22Rv1 (cell line): ENCODE results near the gene ABCB8.

Source experiments
- H3K27ac ChIP-seq: fragments of 450-650 bp; 2 replicates; pipeline ENCODE4 v1.5.1; 2017
- ZFX ChIP-seq: fragments of 450-650 bp; IDR thresholded peaks from 2 replicates; pipeline ENCODE4 v1.6.1; 2017; ENCODE audit warnings: antibody characterized with exemption, borderline replicate concordance
- TF ChIP-seq, protein P1 (sequence below): fragments of 450-650 bp; IDR thresholded peaks from 2 replicates; pipeline ENCODE4 v1.5.1; 2017; ENCODE audit warnings: mild to moderate bottlenecking

The ABCB8 gene

DNA sequence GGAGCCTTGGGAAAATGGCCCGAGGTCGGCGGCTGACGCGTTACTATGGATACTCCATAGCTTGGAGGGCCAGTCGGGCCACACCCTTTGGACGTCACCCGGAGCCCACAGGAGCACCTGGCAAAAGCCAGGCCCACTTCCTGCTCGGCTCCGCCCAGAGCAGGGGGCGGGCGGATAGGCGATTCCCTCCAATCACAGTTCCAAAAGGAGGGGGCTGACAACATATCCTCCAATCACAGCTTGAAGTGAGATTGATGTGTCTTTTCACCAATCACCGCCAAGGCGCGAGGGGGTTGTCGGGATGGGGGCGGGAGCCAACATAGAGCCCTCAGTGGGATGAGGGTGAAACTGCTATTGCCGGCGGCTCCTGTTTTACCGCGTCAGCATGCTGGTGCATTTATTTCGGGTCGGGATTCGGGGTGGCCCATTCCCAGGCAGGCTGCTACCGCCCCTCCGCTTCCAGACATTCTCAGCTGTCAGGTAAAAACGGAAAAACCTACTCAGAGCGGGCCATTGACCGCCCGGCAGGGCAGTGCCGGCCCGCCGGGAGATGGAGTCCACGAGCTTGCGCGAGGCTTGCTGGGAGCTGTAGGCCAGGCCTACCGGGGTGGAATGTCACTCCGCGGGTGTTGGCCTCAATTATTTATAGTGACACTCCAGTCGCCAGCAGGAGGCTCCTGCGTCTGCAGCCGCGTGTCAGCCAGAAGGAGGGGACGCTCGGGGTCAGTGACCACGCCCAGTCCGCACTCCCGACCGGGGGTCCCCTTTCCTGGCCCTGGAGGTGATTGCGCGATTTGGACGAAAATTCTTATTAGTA, at the start of gene ABCB8:
ABCB8 (plus strand) TSS at position 320 of the 817 bp plus-strand sequence; CDS start at position 386, 66 bp downstream.
- H3K27ac ChIP-seq: peak within 1 kb of the TSS; percentile 77
- no peak for TF ChIP-seq ZFX
- TF ChIP-seq, protein P1, sequence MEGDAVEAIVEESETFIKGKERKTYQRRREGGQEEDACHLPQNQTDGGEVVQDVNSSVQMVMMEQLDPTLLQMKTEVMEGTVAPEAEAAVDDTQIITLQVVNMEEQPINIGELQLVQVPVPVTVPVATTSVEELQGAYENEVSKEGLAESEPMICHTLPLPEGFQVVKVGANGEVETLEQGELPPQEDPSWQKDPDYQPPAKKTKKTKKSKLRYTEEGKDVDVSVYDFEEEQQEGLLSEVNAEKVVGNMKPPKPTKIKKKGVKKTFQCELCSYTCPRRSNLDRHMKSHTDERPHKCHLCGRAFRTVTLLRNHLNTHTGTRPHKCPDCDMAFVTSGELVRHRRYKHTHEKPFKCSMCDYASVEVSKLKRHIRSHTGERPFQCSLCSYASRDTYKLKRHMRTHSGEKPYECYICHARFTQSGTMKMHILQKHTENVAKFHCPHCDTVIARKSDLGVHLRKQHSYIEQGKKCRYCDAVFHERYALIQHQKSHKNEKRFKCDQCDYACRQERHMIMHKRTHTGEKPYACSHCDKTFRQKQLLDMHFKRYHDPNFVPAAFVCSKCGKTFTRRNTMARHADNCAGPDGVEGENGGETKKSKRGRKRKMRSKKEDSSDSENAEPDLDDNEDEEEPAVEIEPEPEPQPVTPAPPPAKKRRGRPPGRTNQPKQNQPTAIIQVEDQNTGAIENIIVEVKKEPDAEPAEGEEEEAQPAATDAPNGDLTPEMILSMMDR: peak; percentile 84

DNA sequence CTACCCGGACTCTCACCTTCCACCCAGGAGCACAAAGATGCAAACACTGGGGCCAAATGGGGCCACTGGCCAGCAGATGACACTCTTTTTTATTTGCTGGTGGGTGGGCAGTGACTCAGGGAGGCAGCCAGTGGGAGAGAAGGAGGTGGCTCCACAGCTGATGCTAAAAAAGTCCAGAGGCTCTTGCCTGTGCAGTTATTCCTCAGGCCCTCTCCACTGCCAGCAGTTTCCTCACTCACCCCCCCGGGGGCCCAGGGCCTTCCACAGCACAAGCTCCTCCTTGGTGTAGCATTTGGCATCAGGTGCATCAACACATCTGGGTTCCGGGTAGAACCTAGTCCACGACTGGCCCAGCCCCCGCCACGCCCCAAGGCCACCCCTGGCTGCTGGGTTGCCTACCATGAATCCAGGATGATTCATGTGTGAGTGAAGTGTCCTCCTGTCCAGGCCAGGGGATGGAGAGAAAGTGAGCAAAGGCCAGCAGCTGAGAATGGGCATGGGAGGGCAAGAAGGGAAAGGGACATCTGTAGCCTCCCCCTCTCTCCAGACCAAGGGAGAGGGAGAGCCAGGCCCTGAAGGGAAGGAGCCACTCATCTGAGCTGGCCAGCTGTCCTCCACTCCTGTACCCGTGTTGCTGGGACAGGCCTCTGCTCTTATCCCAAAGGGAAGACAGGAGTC, 48.4 kb upstream of the ABCB8 start:
- H3K27ac ChIP-seq: no peak overlapping the region
- TF ChIP-seq ZFX: no peak
- TF ChIP-seq, protein P1: no peak

GRCh38 chr7:150980663-150981062, 47.6 kb upstream of the ABCB8 start:
- no peak for TF ChIP-seq ZFX
- TF ChIP-seq, protein P1: no peak
- no peak overlapping the region for H3K27ac ChIP-seq

DNA sequence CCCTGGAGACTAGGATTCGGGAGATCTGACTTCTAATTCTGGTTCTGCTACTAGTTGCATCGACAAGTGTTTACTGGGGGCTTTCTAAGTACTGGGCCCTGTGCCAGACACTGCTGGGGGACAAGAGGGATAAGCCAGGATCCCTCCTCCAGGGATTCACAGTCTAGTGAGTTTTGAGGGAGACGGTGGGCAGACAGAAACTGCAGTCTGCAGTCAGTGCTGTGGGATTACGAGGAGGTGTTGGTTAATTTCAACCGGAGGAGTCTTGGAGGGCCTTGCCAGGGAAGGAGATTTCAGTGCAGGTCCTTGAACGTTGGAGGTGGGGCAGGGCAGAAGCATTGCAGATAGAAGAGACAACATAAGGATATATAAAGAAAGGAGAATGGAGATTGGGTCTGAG, 46.6 kb upstream of the ABCB8 start:
- TF ChIP-seq, protein P1: no peak
- no peak for TF ChIP-seq ZFX

GRCh38 chr7:150982351-150982750, 45.9 kb upstream of the ABCB8 start:
- H3K27ac ChIP-seq: no peak overlapping the region
- TF ChIP-seq, protein P1: no peak
- TF ChIP-seq ZFX: no peak

More for the DNA sequence above, 46.6 kb upstream of the ABCB8 start:
- H3K27ac ChIP-seq: no peak overlapping the region

DNA sequence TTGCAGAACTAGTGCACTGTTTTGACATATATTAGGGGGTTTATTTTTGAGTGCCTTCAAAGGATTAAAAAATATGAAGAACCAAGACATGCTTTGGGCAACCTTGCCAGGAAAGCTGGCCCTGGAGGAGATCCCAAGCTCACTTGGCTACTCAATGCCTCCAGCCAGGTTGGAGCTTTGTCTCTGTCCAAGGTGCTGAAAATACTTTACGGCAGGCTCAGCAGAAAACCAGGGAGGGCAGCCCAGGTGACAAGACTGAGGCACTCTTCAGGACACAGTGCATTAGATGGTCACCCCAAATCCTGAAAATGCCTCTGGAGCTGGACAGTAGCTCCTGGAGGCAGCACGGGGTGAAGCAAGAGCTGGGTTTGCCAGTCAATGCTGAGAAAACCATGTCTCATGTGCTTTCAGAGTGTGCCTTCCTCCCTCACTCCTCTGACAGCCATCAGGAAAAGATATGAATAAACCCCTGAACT, 44.3 kb upstream of the ABCB8 start:
- H3K27ac ChIP-seq: no peak overlapping the region
- TF ChIP-seq, protein P1: no peak
- TF ChIP-seq ZFX: no peak

DNA sequence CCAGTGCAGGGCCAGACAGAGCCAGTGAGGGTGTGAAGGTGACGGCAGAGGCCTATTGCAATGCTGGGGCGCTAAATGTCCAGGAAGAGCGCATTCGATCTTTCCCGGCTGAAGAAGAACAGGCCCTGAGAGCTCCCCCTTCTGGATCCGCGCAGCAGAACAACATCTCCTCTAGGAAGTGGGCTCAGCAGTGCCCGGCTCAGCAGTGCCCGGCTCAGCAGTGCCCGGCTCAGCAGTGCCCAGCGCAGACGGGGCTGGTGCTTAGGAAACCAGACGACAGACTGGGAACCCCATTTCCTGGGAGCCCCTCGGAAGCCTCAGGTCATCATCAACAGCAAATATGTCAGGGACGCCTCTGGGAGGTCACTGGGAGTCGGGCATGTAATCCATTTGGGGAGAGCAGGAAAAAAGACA, 42.1 kb upstream of the ABCB8 start:
- no peak overlapping the region for H3K27ac ChIP-seq
- TF ChIP-seq, protein P1: peak; percentile 97
- TF ChIP-seq ZFX: no peak
